Measurements from ENCODE around the gene OBSCN. TPM values are rescaled to one million over a fixed set of nuclear protein-coding genes. Genes with fewer than 3 reads are reported as not detected.

The OBSCN gene
- total RNA-seq, 1 donor from 2014 or later: 3.4 TPM

- DNase-seq (ENCODE audit: low read depth, low spot score): no peak
These were observed 132.2 kb downstream of the OBSCN start for GRCh38 chr1:228339766-228340685.

GRCh38 chr1:228340686-228341449, 133.0 kb downstream of the OBSCN start:
- DNase-seq (ENCODE audit: low read depth, low spot score): no peak

GRCh38 chr1:228341450-228341813, 133.6 kb downstream of the OBSCN start:
- DNase-seq (ENCODE audit: low read depth, low spot score): no peak

- DNase-seq (ENCODE audit: low read depth, low spot score): no peak
These were observed 134.2 kb downstream of the OBSCN start for GRCh38 chr1:228341814-228342626.

- DNase-seq (ENCODE audit: low read depth, low spot score): no peak
These were observed 134.9 kb downstream of the OBSCN start for GRCh38 chr1:228342627-228343190.

GRCh38 chr1:228343191-228343661, 135.4 kb downstream of the OBSCN start:
- DNase-seq (ENCODE audit: low read depth, low spot score): no peak

- DNase-seq (ENCODE audit: low read depth, low spot score): no peak
These were observed 136.8 kb downstream of the OBSCN start for GRCh38 chr1:228344631-228345072.

GRCh38 chr1:228345201-228345930, 137.5 kb downstream of the OBSCN start:
- no peak for DNase-seq (ENCODE audit: low read depth, low spot score)

GRCh38 chr1:228346731-228347130, 138.9 kb downstream of the OBSCN start:
- no peak for DNase-seq (ENCODE audit: low read depth, low spot score)

GRCh38 chr1:228347181-228347580, 139.3 kb downstream of the OBSCN start:
- DNase-seq (ENCODE audit: low read depth, low spot score): no peak

- no peak for DNase-seq (ENCODE audit: low read depth, low spot score)
These were observed 141.0 kb downstream of the OBSCN start for GRCh38 chr1:228348708-228349467.

GRCh38 chr1:228349701-228350171, 141.9 kb downstream of the OBSCN start:
- DNase-seq (ENCODE audit: low read depth, low spot score): no peak

GRCh38 chr1:228350179-228350742, 142.4 kb downstream of the OBSCN start:
- DNase-seq (ENCODE audit: low read depth, low spot score): no peak

- no peak for DNase-seq (ENCODE audit: low read depth, low spot score)
These were observed 143.3 kb downstream of the OBSCN start for GRCh38 chr1:228350831-228351781.

- no peak for DNase-seq (ENCODE audit: low read depth, low spot score)
These were observed 144.0 kb downstream of the OBSCN start for GRCh38 chr1:228351850-228352249.

- DNase-seq (ENCODE audit: low read depth, low spot score): no peak
These were observed 145.0 kb downstream of the OBSCN start for GRCh38 chr1:228352677-228353481.
